GM18517 (cell line): Measurements from ENCODE around the gene MYO18B.

ENCODE experiments used
- ATAC-seq: cut with Tn5 transposase; IDR thresholded peaks from one replicate; pipeline ENCODE4 v1.9.1; 2021; ENCODE audit warnings: mild to moderate bottlenecking, moderate library complexity; ENCODE audit not compliant: unreplicated experiment

Gene MYO18B

GRCh38 chr22:25816522-25817059 is 74.6 kb downstream of the MYO18B start:
- no peak for ATAC-seq

DNA sequence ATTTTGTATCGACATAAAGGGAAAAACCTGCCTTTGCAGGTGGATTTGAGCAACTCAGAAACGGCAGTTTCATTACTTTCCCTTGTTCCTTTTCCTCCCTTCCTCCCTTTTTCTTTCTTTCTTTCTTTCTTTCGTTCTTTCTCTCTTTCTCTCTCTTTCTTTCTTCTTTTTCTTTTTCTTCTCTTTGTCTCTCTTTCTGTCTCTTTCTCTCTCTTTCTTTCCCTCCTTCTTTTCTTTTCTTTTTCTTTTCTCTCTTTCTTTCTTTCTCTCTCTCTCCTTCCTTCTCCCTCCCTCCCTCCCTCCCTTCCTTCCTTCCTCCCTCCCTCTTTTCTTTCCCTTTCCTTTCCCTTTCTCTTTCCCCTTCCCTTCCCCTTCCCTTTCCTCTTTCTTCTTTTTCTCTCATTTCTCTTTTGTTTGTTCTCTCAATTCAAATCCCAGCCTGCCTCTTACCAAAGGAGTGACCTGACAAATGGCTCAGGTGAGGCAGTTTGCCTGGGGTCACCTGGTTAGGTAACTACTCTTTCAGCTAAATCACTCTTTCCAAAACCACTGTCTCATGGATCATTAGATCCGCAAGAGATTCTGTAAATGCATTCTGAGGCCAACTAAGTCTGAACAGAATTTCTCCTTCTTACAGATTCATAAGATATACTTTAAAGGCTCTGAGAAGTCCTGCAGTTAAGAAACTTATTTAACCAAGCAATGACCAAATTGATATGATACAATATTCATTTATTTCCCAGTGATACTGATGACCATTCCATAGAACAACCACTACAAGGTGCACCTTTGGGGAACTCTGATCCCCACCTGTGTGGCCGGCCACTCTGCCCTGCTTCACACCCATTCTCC is 75.3 kb downstream of the MYO18B start:
- ATAC-seq = no peak

GRCh38 chr22:25818541-25818940 is 76.6 kb downstream of the MYO18B start:
- ATAC-seq = no peak

DNA sequence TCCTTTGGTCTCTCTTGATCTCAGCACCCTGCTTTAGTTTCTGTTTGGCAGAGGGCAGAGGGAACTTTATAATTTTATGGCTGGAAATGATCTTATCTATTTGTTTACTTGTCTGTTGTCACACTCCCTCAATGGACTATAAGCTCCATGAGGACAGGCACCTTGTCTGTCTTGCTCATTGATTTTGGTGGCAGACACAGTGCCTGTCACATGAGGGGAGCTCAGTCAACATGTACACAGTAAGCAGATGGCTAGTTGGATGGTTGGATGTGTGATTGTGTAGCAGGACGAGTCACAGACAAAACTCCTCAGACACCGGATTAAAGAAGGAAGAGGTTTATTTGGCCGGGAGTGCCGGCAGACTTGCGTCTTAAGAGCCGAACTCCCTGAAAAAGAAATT is 80.4 kb downstream of the MYO18B start:
- ATAC-seq = no peak

DNA sequence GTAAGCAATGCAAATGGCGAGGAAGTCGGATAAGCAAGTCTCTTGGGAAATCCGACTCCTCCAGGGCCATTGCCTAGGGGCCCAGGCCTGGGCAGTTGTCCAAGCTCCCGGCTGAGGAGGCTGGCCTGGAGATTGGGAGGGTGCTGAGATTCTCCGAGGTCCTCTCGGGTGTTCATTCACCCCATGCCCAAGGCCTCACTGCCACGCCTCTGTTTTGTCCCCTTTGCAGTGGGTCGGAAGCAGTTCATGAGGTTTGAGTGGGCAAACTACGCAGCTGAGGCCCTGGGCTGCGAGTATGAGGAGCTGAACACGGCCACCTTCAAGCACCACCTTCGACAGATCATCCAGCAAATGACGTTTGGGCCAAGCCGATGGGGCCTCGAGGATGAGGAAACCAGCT is 81.3 kb downstream of the MYO18B start:
- ATAC-seq = no peak

DNA sequence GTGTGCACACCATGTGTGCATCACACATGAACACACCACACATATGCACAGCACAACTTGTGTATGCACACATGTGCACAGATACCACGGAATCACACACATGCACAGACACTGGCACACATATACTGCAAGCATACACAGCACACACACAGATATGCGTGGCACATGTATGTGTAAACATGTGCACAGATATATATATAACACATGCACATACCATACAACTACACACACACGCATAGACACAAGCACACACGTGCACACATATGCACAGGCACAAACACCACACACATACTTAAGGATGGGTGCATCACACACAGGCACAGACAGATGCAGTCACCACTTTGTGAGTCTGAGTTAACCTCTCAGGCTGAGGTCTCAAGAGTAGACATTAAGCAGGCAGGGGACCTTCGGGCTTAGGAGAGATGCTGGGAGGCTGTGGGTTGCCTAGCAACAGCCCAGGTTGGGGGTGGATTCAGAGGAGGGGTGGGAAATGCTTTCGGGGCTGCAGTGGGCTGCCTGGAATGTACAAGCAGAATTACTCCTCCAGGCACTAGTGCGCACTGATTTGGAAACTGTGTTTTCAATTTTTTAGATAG is 82.9 kb downstream of the MYO18B start:
- ATAC-seq = no peak

GRCh38 chr22:25827415-25827814 is 85.4 kb downstream of the MYO18B start:
- no peak for ATAC-seq

DNA sequence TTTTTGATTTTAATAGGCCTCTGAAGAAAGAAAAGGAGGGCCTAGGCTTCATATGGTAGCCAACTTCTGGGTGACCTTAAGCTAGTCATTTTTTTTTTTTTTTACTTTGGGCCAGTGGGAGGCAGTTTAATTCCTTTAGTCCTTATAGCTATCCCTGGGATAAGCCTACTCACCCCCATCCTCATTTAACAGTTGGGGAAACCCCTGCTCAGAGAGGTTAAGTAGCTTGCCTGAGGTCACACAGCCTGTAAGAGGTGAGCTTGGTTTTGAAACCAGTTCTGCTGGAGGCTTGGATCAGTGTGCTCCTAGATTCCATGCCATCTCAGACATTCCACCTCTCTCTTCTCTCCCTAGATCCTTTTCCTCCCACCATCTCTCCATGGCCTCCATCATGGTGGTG is 86.4 kb downstream of the MYO18B start:
- ATAC-seq = no peak

GRCh38 chr22:25829237-25829636 is 87.2 kb downstream of the MYO18B start:
- ATAC-seq = no peak

GRCh38 chr22:25829808-25830777 is 88.1 kb downstream of the MYO18B start:
- no peak for ATAC-seq

GRCh38 chr22:25833091-25833490 is 91.1 kb downstream of the MYO18B start:
- no peak for ATAC-seq

- no peak for ATAC-seq
Observed at GRCh38 chr22:25833676-25834075, 91.7 kb downstream of the MYO18B start.

GRCh38 chr22:25834490-25834889 is 92.5 kb downstream of the MYO18B start:
- ATAC-seq = no peak

GRCh38 chr22:25835348-25835747 is 93.4 kb downstream of the MYO18B start:
- ATAC-seq = no peak

GRCh38 chr22:25837288-25837900 is 95.4 kb downstream of the MYO18B start:
- no peak for ATAC-seq

DNA sequence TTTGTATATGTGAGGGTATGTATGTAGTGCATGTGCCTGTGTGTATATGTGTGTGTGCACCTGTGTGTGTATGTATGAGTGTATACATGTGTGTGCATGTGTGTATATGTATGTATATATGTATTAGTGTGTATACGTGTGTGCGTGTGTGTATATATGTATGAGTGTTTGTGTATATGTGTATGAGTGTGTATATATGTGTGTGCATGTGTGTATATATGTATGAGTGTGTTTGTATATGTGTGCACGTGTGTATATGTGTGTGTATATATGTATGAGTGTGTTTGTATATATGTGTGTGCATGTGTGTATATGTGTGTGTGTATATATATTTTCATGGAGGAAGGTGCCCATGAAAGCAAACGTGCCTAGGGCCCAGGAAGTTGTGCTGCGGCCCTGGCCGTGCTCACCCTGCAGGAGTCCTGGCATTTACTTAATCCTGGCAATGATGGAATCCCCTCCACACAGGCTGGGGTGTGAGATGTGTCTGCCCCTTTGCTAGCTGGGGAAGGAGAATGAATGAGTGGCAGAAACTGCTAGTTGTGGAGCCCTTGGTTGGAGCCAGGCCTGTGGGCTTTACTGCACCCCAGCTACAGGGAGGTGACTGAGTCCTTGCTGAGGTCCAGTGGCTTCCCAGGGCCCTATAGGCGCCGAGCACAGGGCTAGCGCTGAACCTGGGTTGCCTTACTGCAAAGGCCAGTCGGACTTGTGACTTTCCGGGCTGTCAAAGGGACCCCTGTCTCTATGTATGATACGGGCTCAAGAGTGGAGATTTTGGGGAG is 97.2 kb downstream of the MYO18B start:
- ATAC-seq = no peak

DNA sequence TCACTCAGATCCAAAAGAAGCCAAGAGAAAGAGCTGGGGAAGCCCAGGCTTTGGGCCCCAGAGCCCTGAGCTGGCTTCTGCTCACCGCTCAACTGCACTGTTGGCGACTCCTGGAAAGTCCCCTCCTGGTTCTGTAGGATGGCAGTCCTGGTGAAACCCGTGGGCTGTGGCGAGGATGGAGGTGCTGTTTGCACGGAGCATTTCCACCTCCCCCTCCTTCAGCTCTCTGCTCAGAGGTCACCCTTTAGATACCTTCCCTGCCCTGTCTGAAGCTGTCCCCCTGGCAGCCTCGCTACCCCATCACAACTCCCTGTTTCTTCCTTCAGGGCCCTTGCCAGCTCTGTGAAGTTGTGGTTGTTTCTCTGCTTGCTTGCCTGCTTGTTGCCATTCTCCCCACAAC is 97.8 kb downstream of the MYO18B start:
- no peak for ATAC-seq

GRCh38 chr22:25840167-25840566 is 98.2 kb downstream of the MYO18B start:
- ATAC-seq = no peak

- ATAC-seq = no peak
Observed at GRCh38 chr22:25840891-25841290, 98.9 kb downstream of the MYO18B start.

DNA sequence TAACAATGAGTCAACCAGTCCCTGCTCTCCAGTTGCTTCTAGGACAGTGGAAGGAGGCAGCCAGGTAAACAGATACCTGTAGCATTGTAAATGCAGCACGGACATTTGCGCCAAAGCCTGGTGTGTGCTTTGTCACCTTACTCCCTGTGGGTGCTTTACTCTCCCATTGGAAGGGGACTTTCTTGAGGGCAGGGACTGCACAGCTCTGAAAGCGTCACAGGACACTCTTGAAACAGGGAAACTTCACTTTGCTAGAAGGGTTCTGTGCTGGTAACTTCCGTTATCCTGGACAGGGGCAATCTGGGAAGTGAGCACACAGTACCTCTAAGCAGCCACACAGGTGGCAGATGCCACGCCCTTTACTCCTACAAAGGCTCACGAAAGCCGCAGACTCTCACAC is 99.8 kb downstream of the MYO18B start:
- no peak for ATAC-seq
